ENCODE measurements around the gene GPC3. TPM values are rescaled to one million over a fixed set of nuclear protein-coding genes. Genes with fewer than 3 reads are reported as not detected.

The GPC3 gene
- total and polyA plus RNA-seq, 2 experiments from 2014 or later, result 171 to 323 TPM

GRCh38 chrX:133670383-133670782 is 315.0 kb downstream of the GPC3 start:
- Histone ChIP-seq H3K27me3 (no peaks in the 10 kb centered on the region), H3K9me3 (ENCODE audit: low read depth) (no peaks in the 10 kb centered on the region), H3K4me3 (no peak overlapping the region), H3K27ac (no peak overlapping the region), H3K4me1 (ENCODE audit: low read depth) (peaks cover 12% of the 10 kb centered on the region), H3K36me3 (no peaks in the 10 kb centered on the region)
- peak; percentile 56 to 60 for DNase-seq (ENCODE audit: low read depth in 1 of 2, low spot score in 1 of 2)
- peak; percentile 55 for TF ChIP-seq CTCF (IDR thresholded peaks at IDR 0.05; ENCODE audit: low read depth, low read length)

DNA sequence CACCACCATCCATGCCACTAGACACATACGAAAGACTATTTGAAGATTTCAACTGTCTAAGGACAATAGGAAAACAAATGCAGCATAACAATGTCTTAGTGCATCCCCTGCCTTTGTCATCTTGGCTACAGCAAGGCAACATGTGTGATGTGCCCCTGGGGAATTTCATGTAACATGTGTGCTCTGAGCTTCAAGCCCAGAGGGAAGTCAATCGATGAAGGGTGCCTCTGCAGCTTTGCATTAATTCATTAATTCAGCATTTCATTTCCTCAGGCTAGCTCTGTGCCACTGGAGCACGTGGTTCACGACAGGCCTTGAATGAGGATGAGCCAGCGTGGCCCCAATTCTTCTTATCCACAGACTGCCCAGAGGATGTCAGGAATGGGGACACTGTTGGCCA is 316.2 kb downstream of the GPC3 start:
- no peak for DNase-seq (ENCODE audit: low read depth in 1 of 2, low spot score in 1 of 2)
- Histone ChIP-seq H3K9me3 (ENCODE audit: low read depth) (no peaks in the 10 kb centered on the region), H3K4me3 (no peak overlapping the region), H3K4me1 (ENCODE audit: low read depth) (peaks cover 4% of the 10 kb centered on the region), H3K27me3 (no peaks in the 10 kb centered on the region), H3K36me3 (no peaks in the 10 kb centered on the region), H3K27ac (no peak overlapping the region)
- no peak for TF ChIP-seq CTCF (IDR thresholded peaks at IDR 0.05; ENCODE audit: low read depth, low read length)

DNA sequence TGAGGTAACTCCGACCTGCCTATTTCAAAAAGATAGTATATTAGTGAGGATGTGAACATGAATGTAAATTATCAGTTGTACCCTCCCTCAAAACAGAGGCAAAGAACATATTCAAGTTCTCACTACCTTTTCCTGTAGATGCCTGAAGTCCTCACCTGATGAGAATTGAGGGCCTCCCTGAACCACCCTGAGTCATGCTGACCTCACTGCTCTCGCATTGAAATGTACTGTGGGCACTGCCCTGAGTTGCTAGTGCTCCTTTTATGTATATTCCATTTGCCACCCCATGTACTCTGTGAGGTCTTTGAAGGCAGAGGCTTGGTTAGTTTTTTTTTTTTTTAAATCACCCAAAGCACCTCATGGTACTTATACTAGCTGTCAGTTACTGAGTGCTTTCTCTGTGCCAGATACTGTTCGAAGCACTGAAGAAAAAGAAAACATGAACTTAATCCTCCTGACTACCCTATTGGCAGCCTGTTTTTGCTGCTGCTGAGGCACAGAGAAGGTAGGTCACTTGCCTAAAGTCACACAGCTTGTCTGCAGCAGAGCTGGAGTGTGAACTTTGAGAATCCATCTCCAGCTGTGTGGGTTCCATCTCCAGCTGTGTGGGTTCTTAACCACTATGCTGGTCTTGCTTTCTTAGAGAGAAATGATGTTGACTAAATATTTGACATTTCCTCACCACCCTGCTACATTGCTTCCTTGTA is 317.0 kb downstream of the GPC3 start:
- H3K4me3 ChIP-seq, result no peak overlapping the region
- TF ChIP-seq CTCF (IDR thresholded peaks at IDR 0.05; ENCODE audit: low read depth, low read length), result no peak
- no peak for DNase-seq (ENCODE audit: low read depth in 1 of 2, low spot score in 1 of 2)

GRCh38 chrX:133666256-133666655 is 319.1 kb downstream of the GPC3 start:
- no peak for DNase-seq (ENCODE audit: low read depth in 1 of 2, low spot score in 1 of 2)
- Histone ChIP-seq H3K9me3 (ENCODE audit: low read depth) (no peaks in the 10 kb centered on the region), H3K27ac (no peak overlapping the region), H3K27me3 (no peaks in the 10 kb centered on the region), H3K36me3 (no peaks in the 10 kb centered on the region), H3K4me1 (ENCODE audit: low read depth) (peaks cover 10% of the 10 kb centered on the region), H3K4me3 (no peak overlapping the region)
- no peak for TF ChIP-seq CTCF (IDR thresholded peaks at IDR 0.05; ENCODE audit: low read depth, low read length)

More for the DNA sequence above, 317.0 kb downstream of the GPC3 start:
- Histone ChIP-seq H3K27ac (no peak overlapping the region), H3K36me3 (no peaks in the 10 kb centered on the region), H3K27me3 (no peaks in the 10 kb centered on the region), H3K4me1 (ENCODE audit: low read depth) (peaks cover 4% of the 10 kb centered on the region), H3K9me3 (ENCODE audit: low read depth) (no peaks in the 10 kb centered on the region)

DNA sequence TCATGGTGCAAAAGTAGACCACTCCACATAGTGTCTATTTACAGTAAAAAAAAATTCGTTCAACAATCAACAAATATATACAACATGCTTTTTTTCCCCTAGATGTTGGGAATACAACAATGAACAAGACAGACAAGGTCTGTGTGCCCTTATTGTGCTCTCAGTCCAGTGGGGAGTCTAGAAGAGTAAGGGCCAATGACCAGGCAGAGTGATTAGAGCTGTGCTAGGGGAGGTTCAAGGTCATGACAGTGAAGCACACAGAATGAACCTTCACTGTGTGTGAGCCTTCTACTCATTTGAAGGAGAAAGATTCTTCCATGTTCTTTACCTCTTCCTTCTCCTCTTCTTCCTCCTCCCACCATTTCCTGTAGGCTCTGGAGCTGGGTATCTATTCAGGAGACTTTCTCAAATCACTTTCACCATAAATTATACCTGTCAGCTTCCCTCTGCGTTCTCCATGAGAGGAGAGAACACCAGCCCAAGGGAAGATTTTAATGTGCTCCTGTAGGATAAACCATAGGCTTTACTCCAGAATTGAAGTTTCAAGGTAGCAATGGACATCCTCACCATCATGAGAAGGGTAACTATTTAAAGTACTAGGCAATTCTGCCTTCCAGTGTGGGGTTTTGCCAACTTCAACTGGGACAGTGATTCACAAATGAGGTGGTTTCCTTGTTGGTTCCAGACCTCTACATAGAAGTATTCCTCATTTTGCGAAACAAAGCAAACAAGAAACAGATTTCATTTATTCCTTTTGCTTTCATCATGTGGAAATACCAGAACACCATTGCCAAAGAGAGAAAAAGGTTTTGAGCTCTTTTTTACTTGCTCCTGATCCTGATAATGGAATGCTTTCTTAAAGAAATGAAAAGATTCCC is 323.2 kb downstream of the GPC3 start:
- no peak overlapping the region for H3K4me3 ChIP-seq
- TF ChIP-seq CTCF (IDR thresholded peaks at IDR 0.05; ENCODE audit: low read depth, low read length), result no peak
- H3K27ac ChIP-seq, result no peak overlapping the region
- H3K36me3 ChIP-seq, result no peaks in the 10 kb centered on the region
- DNase-seq (ENCODE audit: low read depth in 1 of 2, low spot score in 1 of 2), result no peak
- H3K4me1 ChIP-seq (ENCODE audit: low read depth), result peaks cover 16% of the 10 kb centered on the region
- H3K27me3 ChIP-seq, result no peaks in the 10 kb centered on the region
- no peaks in the 10 kb centered on the region for H3K9me3 ChIP-seq (ENCODE audit: low read depth)
